Dendritic cell treated with granulocyte-macrophage colony-stimulating factor and Interleukin-4, amounts not matched to agents 40 ng/mL and 50 ng/mL, for 4 days (primary cell): Measurements from ENCODE around the gene KCNT2.
"Not testable (repeated sequence)": the region's sequence is repeated elsewhere in the genome, so short reads cannot be mapped to it uniquely, and the experiment has no call there.

Experiments
- H3K27ac Mint-ChIP-seq: one replicate; pipeline ENCODE4 v1.8.0; 2022; ENCODE audit warnings: mild to moderate bottlenecking, mixed read lengths
- H3K27me3 Mint-ChIP-seq: one replicate; pipeline ENCODE4 v1.8.0; 2022; ENCODE audit warnings: mild to moderate bottlenecking, mixed read lengths
- H3K36me3 Mint-ChIP-seq: one replicate; pipeline ENCODE4 v1.8.0; 2022; ENCODE audit warnings: low read depth, mixed read lengths
- H3K4me1 Mint-ChIP-seq: one replicate; pipeline ENCODE4 v1.8.0; 2022; ENCODE audit warnings: low read depth, mixed read lengths
- H3K4me3 Mint-ChIP-seq: one replicate; pipeline ENCODE4 v1.8.0; 2022; ENCODE audit warnings: mild to moderate bottlenecking, moderate library complexity, mixed read lengths
- H3K9me3 Mint-ChIP-seq: one replicate; pipeline ENCODE4 v1.8.0; 2022; ENCODE audit warnings: mixed read lengths
- intact Hi-C: fragments of 100-400 bp; cut with micrococcal nuclease; formaldehyde crosslinking; loops from one replicate; pipeline ENCODE4 v1.15.0; 2022

Gene KCNT2

DNA sequence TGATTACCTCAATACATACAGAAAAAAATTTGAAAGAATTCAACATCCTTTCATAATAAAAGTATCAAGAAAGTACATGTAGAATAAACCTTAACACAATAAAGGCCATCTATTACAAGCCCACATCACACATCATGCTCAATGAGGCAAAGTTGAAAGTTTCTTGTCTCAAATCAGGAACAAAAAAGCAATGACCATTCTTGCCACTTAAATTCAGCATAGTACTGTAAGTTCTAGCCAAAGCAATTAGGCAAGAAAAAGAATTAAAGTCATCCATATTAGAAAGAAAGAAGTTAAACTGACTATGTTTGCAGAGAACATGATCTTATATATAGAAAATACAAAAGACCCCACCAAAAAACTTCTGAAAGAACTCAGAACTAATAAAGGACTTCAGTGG is 44.5 kb downstream of the KCNT2 start:
- H3K4me3 Mint-ChIP-seq: no peak overlapping the region
- H3K4me1 Mint-ChIP-seq: no peaks in the 10 kb centered on the region
- H3K27ac Mint-ChIP-seq: no peak overlapping the region
- H3K9me3 Mint-ChIP-seq: peaks cover 8% of the 10 kb centered on the region
- H3K36me3 Mint-ChIP-seq: no peaks in the 10 kb centered on the region
- intact Hi-C loops: no loop called here
- no peaks in the 10 kb centered on the region for H3K27me3 Mint-ChIP-seq

GRCh38 chr1:196559314-196559713 is 48.9 kb downstream of the KCNT2 start:
- H3K27me3 Mint-ChIP-seq: no peaks in the 10 kb centered on the region
- H3K4me3 Mint-ChIP-seq: no peak overlapping the region
- H3K36me3 Mint-ChIP-seq: no peaks in the 10 kb centered on the region
- intact Hi-C loops: no loop called here
- peaks cover 4% of the 10 kb centered on the region for H3K9me3 Mint-ChIP-seq
- H3K4me1 Mint-ChIP-seq: no peaks in the 10 kb centered on the region
- H3K27ac Mint-ChIP-seq: no peak overlapping the region

GRCh38 chr1:196558411-196558810 is 49.8 kb downstream of the KCNT2 start:
- H3K4me3 Mint-ChIP-seq: no peak overlapping the region
- no peaks in the 10 kb centered on the region for H3K27me3 Mint-ChIP-seq
- H3K27ac Mint-ChIP-seq: no peak overlapping the region
- H3K4me1 Mint-ChIP-seq: no peaks in the 10 kb centered on the region
- intact Hi-C loops: no loop called here
- no peaks in the 10 kb centered on the region for H3K36me3 Mint-ChIP-seq
- H3K9me3 Mint-ChIP-seq: peaks cover 11% of the 10 kb centered on the region

GRCh38 chr1:196557797-196558196 is 50.4 kb downstream of the KCNT2 start:
- Mint-ChIP-seq H3K4me3 (no peak overlapping the region), H3K4me1 (no peaks in the 10 kb centered on the region), H3K9me3 (peaks cover 17% of the 10 kb centered on the region), H3K27ac (no peak overlapping the region), H3K36me3 (no peaks in the 10 kb centered on the region), H3K27me3 (no peaks in the 10 kb centered on the region)
- intact Hi-C loops: no loop called here

DNA sequence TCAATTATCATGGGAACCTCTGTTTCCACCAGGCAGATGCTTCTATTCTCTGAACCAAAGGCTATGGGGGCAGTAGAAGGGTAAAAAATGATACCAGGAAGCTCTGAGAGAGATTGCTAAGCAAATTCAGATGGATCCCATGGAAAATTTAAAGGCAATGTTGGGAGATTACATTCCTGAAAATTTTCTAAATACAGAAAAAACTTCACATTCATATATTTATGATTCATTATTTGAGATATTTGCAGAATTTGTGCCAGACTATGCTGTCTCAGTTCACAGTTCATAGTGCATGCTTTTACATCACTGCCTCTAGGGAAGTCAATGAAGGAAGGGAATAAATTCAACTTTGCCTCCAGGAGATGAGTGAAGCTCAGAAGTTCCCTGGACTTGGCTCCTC is 57.5 kb downstream of the KCNT2 start:
- Mint-ChIP-seq H3K27ac (no peak overlapping the region), H3K4me1 (no peaks in the 10 kb centered on the region), H3K36me3 (no peaks in the 10 kb centered on the region), H3K27me3 (no peaks in the 10 kb centered on the region), H3K4me3 (no peak overlapping the region), H3K9me3 (peaks cover 22% of the 10 kb centered on the region)
- intact Hi-C loops: no loop called here

DNA sequence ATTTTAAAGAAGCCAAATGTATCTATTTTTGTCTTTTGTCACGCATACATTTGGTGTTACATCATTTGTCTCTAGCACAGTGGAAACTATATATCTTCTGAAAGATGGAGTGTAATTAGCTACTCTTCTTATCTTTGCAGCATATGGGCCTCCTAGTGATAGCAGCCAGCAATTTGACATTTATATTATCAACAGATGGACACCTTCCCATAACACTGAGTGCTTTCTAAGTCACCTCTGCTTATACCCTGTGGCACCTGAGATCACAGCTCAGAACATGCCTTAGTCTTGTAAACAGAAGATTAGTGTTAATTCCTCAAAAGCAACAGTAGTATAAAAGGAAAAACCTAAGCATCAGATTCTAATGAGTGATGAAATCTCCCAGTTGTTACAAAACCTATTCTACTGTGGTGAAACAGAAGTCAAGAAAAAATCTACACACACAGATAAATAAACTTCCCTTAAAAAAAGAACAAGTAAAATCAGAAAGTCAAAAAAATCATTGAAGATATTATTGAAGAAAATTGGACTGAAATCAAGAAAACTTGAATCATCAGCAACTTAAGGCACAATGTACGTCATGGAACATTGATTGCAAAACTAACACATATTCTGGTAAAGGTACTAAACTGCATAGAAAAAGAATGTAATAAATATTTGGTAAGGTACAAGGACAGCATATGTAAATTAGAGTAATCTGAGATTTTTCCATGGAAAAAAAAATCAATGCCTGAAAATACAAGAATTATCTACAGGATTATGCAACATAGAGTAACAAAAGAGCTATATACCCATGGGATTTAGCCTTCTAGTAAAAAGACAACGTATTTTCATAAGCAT is 61.7 kb downstream of the KCNT2 start:
- Mint-ChIP-seq H3K27ac (no peak overlapping the region), H3K27me3 (no peaks in the 10 kb centered on the region), H3K4me1 (no peaks in the 10 kb centered on the region), H3K36me3 (no peaks in the 10 kb centered on the region), H3K9me3 (no peaks in the 10 kb centered on the region), H3K4me3 (no peak overlapping the region)
- intact Hi-C loops: no loop called here

GRCh38 chr1:196545222-196545621 is 63.0 kb downstream of the KCNT2 start:
- Mint-ChIP-seq H3K9me3 (no peaks in the 10 kb centered on the region), H3K27me3 (no peaks in the 10 kb centered on the region), H3K27ac (no peak overlapping the region), H3K4me1 (no peaks in the 10 kb centered on the region), H3K36me3 (no peaks in the 10 kb centered on the region), H3K4me3 (no peak overlapping the region)
- intact Hi-C loops: no loop called here

- Mint-ChIP-seq H3K27me3 (no peaks in the 10 kb centered on the region), H3K4me3 (no peak overlapping the region), H3K27ac (no peak overlapping the region), H3K36me3 (no peaks in the 10 kb centered on the region), H3K9me3 (no peaks in the 10 kb centered on the region), H3K4me1 (no peaks in the 10 kb centered on the region)
- intact Hi-C loops: no loop called here
Measured at GRCh38 chr1:196544617-196545016, 63.6 kb downstream of the KCNT2 start.

DNA sequence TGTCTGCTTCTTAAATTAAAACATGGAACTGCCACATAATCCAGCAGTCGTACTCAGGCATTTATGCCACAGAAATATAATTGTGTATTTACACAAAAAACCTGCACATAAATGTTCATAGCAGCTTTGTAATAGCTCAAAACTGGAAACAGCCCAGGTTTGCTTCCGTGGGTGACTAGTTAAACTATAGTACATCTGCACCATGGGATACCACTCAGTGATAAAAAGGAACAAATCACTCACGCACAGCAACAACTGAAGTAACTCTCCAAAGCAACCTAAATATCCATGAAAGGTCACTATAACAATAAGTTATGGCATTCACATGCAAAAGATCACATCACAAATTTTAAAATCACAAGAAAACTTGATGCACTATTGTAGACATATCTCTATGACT is 64.4 kb downstream of the KCNT2 start:
- H3K4me3 Mint-ChIP-seq: no peak overlapping the region
- H3K27me3 Mint-ChIP-seq: no peaks in the 10 kb centered on the region
- intact Hi-C loops: no loop called here

GRCh38 chr1:196538473-196538872 is 69.8 kb downstream of the KCNT2 start:
- no peaks in the 10 kb centered on the region for H3K27me3 Mint-ChIP-seq
- no peak overlapping the region for H3K27ac Mint-ChIP-seq
- H3K9me3 Mint-ChIP-seq: peaks cover 20% of the 10 kb centered on the region
- H3K4me1 Mint-ChIP-seq: no peaks in the 10 kb centered on the region
- H3K36me3 Mint-ChIP-seq: no peaks in the 10 kb centered on the region
- intact Hi-C loops: no loop called here
- no peak overlapping the region for H3K4me3 Mint-ChIP-seq

More for the DNA sequence above, 64.4 kb downstream of the KCNT2 start:
- Mint-ChIP-seq H3K36me3 (no peaks in the 10 kb centered on the region), H3K4me1 (no peaks in the 10 kb centered on the region), H3K27ac (no peak overlapping the region), H3K9me3 (no peaks in the 10 kb centered on the region)

DNA sequence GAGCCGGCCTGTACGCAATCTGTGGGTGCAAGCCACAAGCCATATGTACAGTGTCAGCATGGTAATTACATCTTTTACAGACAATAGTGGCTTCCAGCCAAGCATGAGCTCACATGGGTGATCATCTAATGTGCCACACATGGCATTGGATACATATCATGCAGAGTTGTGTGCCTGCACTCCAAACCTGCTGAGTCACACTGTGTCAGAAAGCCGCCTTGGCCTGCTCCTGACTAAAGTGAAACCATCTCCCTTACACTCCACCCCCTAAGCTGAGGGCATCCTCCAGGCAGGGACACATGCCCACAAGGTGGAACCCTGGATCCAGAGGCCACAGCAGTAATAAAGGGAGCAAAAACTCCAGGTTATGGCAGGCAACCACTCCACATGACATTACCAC is 72.5 kb downstream of the KCNT2 start:
- Mint-ChIP-seq H3K9me3 (peaks cover 20% of the 10 kb centered on the region), H3K36me3 (no peaks in the 10 kb centered on the region), H3K4me1 (no peaks in the 10 kb centered on the region), H3K27ac (no peak overlapping the region), H3K27me3 (no peaks in the 10 kb centered on the region), H3K4me3 (no peak overlapping the region)
- intact Hi-C loops: no loop called here

- no peaks in the 10 kb centered on the region for H3K27me3 Mint-ChIP-seq
- no peaks in the 10 kb centered on the region for H3K4me1 Mint-ChIP-seq
- H3K9me3 Mint-ChIP-seq: peaks cover 7% of the 10 kb centered on the region
- no peak overlapping the region for H3K27ac Mint-ChIP-seq
- H3K4me3 Mint-ChIP-seq: no peak overlapping the region
- intact Hi-C loops: no loop called here
- H3K36me3 Mint-ChIP-seq: no peaks in the 10 kb centered on the region
Measured at GRCh38 chr1:196531737-196532524, 76.3 kb downstream of the KCNT2 start.

- no peaks in the 10 kb centered on the region for H3K4me1 Mint-ChIP-seq
- H3K9me3 Mint-ChIP-seq: peaks cover 22% of the 10 kb centered on the region
- intact Hi-C loops: no loop called here
- no peak overlapping the region for H3K27ac Mint-ChIP-seq
- no peaks in the 10 kb centered on the region for H3K36me3 Mint-ChIP-seq
- H3K4me3 Mint-ChIP-seq: no peak overlapping the region
- H3K27me3 Mint-ChIP-seq: no peaks in the 10 kb centered on the region
Measured at GRCh38 chr1:196527919-196528318, 80.3 kb downstream of the KCNT2 start.

GRCh38 chr1:196522574-196523345 is 85.5 kb downstream of the KCNT2 start:
- H3K27me3 Mint-ChIP-seq, H3K4me3 Mint-ChIP-seq, H3K36me3 Mint-ChIP-seq, intact Hi-C loops, H3K27ac Mint-ChIP-seq, H3K4me1 Mint-ChIP-seq: not testable (repeated sequence)
- H3K9me3 Mint-ChIP-seq: peaks cover 44% of the 10 kb centered on the region
